MM.1S (cell line): ENCODE results near the gene EPHA2.

ENCODE experiments used
- EZH2 ChIP-seq: fragments of 300-600 bp; sonication (generic); optimal IDR thresholded peaks from 2 replicates; pipeline ENCODE3; 2017; ENCODE audit warnings: low read depth, mild to moderate bottlenecking, antibody characterized with exemption, low read length, mixed read lengths
- TF ChIP-seq, protein P1 (sequence below): fragments of 300-600 bp; sonication (generic); IDR thresholded peaks from 2 replicates; pipeline ENCODE4 v1.5.1; 2016; ENCODE audit warnings: antibody characterized with exemption, low read length, mixed read lengths

- TF ChIP-seq, protein P1, sequence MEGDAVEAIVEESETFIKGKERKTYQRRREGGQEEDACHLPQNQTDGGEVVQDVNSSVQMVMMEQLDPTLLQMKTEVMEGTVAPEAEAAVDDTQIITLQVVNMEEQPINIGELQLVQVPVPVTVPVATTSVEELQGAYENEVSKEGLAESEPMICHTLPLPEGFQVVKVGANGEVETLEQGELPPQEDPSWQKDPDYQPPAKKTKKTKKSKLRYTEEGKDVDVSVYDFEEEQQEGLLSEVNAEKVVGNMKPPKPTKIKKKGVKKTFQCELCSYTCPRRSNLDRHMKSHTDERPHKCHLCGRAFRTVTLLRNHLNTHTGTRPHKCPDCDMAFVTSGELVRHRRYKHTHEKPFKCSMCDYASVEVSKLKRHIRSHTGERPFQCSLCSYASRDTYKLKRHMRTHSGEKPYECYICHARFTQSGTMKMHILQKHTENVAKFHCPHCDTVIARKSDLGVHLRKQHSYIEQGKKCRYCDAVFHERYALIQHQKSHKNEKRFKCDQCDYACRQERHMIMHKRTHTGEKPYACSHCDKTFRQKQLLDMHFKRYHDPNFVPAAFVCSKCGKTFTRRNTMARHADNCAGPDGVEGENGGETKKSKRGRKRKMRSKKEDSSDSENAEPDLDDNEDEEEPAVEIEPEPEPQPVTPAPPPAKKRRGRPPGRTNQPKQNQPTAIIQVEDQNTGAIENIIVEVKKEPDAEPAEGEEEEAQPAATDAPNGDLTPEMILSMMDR: peak; percentile 91
- TF ChIP-seq EZH2: no peak
Observed at GRCh38 chr1:16078925-16079656, 76.8 kb downstream of the EPHA2 start.
